Measurements from ENCODE around the gene TMEM164.
A peak's percentile ranks its signal among the peaks of the same experiment; 100 is the strongest.

Gene TMEM164

DNA sequence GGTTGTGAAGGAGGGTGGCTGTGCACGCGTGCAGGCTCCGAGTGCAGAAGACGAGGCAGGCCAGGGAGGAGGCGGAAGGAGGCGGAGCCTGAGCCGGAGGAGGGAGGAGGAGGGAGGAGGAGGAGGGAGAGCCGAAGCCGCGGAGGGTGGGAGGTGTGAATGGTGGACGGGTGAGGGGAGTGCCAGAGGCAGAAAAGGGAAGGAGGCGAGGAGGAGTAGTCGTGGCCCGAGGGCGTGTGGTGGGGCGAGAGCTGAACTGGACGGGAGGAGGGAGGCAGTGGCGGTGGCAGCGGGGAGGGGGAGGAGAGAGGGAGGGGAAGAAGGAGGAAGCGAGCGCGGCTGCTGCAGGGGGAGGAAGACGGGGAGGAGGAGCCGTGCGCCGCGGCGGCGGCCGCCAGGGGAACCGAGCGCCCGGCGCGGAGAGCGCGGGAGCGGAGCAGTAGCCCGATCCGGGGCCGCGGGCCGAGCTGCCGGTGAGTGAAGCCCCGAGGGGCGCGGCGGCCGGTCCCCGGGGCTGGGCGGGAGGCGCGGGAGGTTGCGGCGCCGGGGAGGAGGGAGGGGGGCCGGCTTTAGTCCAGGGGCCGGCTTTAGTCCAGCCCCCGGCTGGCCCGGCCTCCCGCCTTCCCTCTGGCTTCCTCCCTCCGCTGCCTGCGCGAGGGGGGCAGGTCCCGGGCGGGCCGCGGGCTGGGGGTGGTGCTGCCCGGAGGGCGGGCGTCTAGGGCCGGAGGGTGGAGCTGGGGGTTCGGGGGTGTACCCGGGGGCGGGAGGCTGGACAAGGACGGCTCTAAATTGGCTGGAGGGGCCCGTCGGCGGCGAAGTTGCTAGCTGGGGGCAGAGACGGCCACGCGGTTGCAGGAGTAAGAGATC lies at the start of gene TMEM164:
TSS of gene TMEM164 (plus strand) at position 815 of the 867 bp plus-strand sequence. CDS start 661 bp downstream, outside the sequence.
- ChIA-PET CTCF (no interaction called here), POLR2A (interaction anchor here (0.6 to 1.5 kb wide), 7 partner anchors 11 to 408 kb away, joined by 3 to 5 read pairs (median 4); no protein-coding TSS in a partner anchor)
- peak; percentile 79 for DNase-seq (ENCODE audit: extremely low spot score)
- TF ChIP-seq L3MBTL2 (conservative IDR thresholded peaks at IDR 0.05) (peak; percentile 95), SUZ12 (IDR thresholded peaks at IDR 0.05) (no peak)
- TF ChIP-seq, protein P1, sequence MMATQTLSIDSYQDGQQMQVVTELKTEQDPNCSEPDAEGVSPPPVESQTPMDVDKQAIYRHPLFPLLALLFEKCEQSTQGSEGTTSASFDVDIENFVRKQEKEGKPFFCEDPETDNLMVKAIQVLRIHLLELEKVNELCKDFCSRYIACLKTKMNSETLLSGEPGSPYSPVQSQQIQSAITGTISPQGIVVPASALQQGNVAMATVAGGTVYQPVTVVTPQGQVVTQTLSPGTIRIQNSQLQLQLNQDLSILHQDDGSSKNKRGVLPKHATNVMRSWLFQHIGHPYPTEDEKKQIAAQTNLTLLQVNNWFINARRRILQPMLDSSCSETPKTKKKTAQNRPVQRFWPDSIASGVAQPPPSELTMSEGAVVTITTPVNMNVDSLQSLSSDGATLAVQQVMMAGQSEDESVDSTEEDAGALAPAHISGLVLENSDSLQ (IDR thresholded peaks at IDR 0.05), result peak; percentile 84

DNA sequence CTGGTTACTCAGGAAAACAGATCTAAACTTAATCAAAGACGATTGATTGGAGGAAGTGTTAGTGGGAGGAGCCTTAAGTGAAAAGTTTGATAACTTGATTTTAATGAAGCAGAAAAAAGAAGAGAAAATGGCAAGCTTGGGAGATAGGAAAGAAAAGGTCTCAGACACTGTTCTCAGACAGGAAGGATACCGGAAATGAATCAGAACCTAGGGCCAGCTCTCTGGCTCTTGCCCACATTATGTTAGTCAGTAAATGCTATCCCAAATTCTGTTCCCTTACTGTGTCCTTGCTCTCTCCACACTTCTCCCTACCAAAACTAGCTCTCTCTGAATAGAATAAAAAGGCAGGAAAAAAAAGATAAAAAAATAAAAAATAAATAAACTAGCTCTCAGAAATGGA lies 48.6 kb upstream of the TMEM164 start:
- CTCF ChIA-PET, result interaction anchor here (0.6 to 1.7 kb wide), 3 partner anchors 10 to 1934 kb away, joined by 3 to 6 read pairs (median 3); no protein-coding TSS in a partner anchor
- TF ChIP-seq FOXK2 (IDR thresholded peaks at IDR 0.05), result no peak
- no peak for TF ChIP-seq BHLHE40 (IDR thresholded peaks at IDR 0.05; ENCODE audit: borderline replicate concordance)
- no peak for TF ChIP-seq ZNF384 (IDR thresholded peaks at IDR 0.05)
- TF ChIP-seq FOXA1 (IDR thresholded peaks at IDR 0.05), result no peak
- TF ChIP-seq, protein P1 (IDR thresholded peaks at IDR 0.05), result no peak
- no peak for TF ChIP-seq HDGF (IDR thresholded peaks at IDR 0.05; ENCODE audit: borderline replicate concordance)
- TF ChIP-seq L3MBTL2 (conservative IDR thresholded peaks at IDR 0.05), result no peak
- TF ChIP-seq SP1 (IDR thresholded peaks at IDR 0.05), result no peak
- TF ChIP-seq SUZ12 (IDR thresholded peaks at IDR 0.05), result no peak
- TF ChIP-seq NFRKB (IDR thresholded peaks at IDR 0.05), result no peak

DNA sequence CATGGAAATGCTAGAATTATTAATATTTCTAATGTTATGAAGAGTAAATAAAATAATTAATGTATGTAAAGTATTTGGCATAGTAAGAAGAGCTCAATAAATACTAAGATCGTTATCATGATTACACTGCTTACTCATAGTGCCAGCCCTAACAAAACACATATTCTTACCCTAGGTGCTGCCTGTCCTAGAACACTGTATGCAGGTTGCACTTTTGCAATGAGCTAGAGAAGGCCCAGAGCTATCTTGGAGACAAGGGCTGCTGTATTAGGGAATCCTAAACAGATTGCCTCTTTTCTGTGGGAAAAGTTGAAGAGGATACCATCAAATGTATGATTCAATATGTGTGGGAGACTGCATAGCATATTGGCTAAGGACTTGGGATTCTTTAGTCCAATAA lies 48.0 kb upstream of the TMEM164 start:
- ChIA-PET POLR2A (no interaction called here), CTCF (interaction anchor here (0.6 to 0.7 kb wide), 2 partner anchors 11 to 1935 kb away, joined by 3 read pairs; no protein-coding TSS in a partner anchor)
- no peak for DNase-seq (ENCODE audit: extremely low spot score)
- no peak for TF ChIP-seq FOXK2 (IDR thresholded peaks at IDR 0.05)
- TF ChIP-seq, protein P1 (IDR thresholded peaks at IDR 0.05), result no peak
- no peak for TF ChIP-seq SUZ12 (IDR thresholded peaks at IDR 0.05)
- no peak for TF ChIP-seq ELF4 (IDR thresholded peaks at IDR 0.05)
- TF ChIP-seq LEF1 (IDR thresholded peaks at IDR 0.05; ENCODE audit: borderline replicate concordance), result no peak
- no peak for TF ChIP-seq TARDBP (IDR thresholded peaks at IDR 0.05)
- no peak for TF ChIP-seq CTBP1 (IDR thresholded peaks at IDR 0.05; ENCODE audit: borderline replicate concordance)
- no peak for TF ChIP-seq BHLHE40 (IDR thresholded peaks at IDR 0.05; ENCODE audit: borderline replicate concordance)

More for the DNA sequence above, 48.6 kb upstream of the TMEM164 start:
- no peak for DNase-seq (ENCODE audit: extremely low spot score)
- POLR2A ChIA-PET, result no interaction called here

DNA sequence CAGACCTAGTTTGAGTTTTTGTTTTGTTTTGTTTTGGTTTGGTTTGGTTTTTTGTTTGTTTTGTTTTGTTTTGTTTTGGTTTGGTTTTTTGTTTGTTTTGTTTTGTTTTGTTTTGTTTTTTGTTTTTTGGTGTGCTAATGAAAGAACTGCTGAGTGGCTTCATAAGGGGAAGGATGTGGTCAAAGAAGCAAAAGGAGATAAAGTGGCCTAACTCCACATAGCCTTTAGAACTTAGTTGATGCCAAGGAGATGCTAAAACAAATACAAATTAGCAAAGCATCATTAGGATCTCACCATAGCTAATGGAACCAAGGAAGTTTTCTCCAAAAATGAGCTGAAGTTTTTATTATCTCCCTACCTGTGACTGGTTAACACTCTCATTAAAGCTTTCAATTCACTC lies 44.6 kb upstream of the TMEM164 start:
- no peak for DNase-seq (ENCODE audit: extremely low spot score)
- ChIA-PET CTCF (interaction anchor here (0.9 kb wide), 1 partner anchor 21 kb away, joined by 3 read pairs; no protein-coding TSS in a partner anchor), POLR2A (interaction anchor here (1.2 kb wide), 1 partner anchor 45 kb away, joined by 3 read pairs; no protein-coding TSS in a partner anchor)
- TF ChIP-seq, protein P1 (IDR thresholded peaks at IDR 0.05), result no peak
- TF ChIP-seq L3MBTL2 (conservative IDR thresholded peaks at IDR 0.05) (no peak), SUZ12 (IDR thresholded peaks at IDR 0.05) (no peak), BHLHE40 (IDR thresholded peaks at IDR 0.05; ENCODE audit: borderline replicate concordance) (no peak), CTBP1 (IDR thresholded peaks at IDR 0.05; ENCODE audit: borderline replicate concordance) (no peak), ELF4 (IDR thresholded peaks at IDR 0.05) (no peak), LEF1 (IDR thresholded peaks at IDR 0.05; ENCODE audit: borderline replicate concordance) (no peak), FOXK2 (IDR thresholded peaks at IDR 0.05) (no peak), TARDBP (IDR thresholded peaks at IDR 0.05) (no peak), SP1 (IDR thresholded peaks at IDR 0.05) (no peak), ARNT (IDR thresholded peaks at IDR 0.05) (no peak), ZNF384 (IDR thresholded peaks at IDR 0.05) (no peak), HDGF (IDR thresholded peaks at IDR 0.05; ENCODE audit: borderline replicate concordance) (no peak), FOXA1 (IDR thresholded peaks at IDR 0.05) (no peak)

DNA sequence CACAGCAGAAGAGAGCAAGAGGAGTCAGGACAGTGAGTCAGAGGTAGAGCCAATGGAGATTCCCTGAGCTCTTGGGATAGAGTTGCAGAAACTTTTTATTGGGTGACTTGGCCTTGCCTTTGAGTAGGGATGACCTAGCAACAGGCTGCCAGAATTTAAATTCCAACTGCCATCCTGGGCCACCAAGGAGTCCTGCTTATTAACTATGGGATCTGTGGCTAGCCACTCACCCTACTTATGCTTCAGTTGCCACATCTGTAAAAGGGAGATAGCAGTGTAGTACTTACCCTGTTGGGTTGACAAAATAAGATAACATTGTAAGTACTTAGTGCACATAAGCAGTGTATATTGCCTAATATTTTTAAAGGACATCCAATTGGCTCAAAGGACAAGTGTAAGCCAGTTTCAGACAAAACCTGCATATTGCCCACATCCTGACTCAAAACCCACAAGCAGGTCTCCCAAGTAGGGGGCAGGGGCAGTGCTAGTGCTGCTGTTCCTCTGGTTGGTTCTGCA lies 43.5 kb upstream of the TMEM164 start:
- TF ChIP-seq BHLHE40 (IDR thresholded peaks at IDR 0.05; ENCODE audit: borderline replicate concordance), result no peak
- no peak for TF ChIP-seq TARDBP (IDR thresholded peaks at IDR 0.05)
- no peak for TF ChIP-seq SP1 (IDR thresholded peaks at IDR 0.05)
- TF ChIP-seq LEF1 (IDR thresholded peaks at IDR 0.05; ENCODE audit: borderline replicate concordance), result no peak
- no peak for TF ChIP-seq ARNT (IDR thresholded peaks at IDR 0.05)
- TF ChIP-seq SUZ12 (IDR thresholded peaks at IDR 0.05), result no peak
- TF ChIP-seq, protein P1 (IDR thresholded peaks at IDR 0.05), result no peak
- TF ChIP-seq NFRKB (IDR thresholded peaks at IDR 0.05), result no peak
- TF ChIP-seq ZNF384 (IDR thresholded peaks at IDR 0.05), result no peak
- no peak for TF ChIP-seq L3MBTL2 (conservative IDR thresholded peaks at IDR 0.05)
- TF ChIP-seq FOXA1 (IDR thresholded peaks at IDR 0.05), result no peak
- TF ChIP-seq CTBP1 (IDR thresholded peaks at IDR 0.05; ENCODE audit: borderline replicate concordance), result no peak
- no peak for TF ChIP-seq FOXM1 (IDR thresholded peaks at IDR 0.05; ENCODE audit: borderline replicate concordance)
- TF ChIP-seq ELF4 (IDR thresholded peaks at IDR 0.05), result no peak
- TF ChIP-seq HDGF (IDR thresholded peaks at IDR 0.05; ENCODE audit: borderline replicate concordance), result no peak
- no peak for TF ChIP-seq FOXK2 (IDR thresholded peaks at IDR 0.05)
- POLR2A ChIA-PET, result interaction anchor here (0.8 to 1.2 kb wide), 2 partner anchors 19 to 44 kb away, joined by 3 read pairs; no protein-coding TSS in a partner anchor
- CTCF ChIA-PET, result interaction anchor here (0.9 kb wide), 1 partner anchor 20 kb away, joined by 3 read pairs; no protein-coding TSS in a partner anchor
- no peak for DNase-seq (ENCODE audit: extremely low spot score)

Data from HEK293T (cell line).